Measurements from ENCODE around the gene MARCHF9.

Gene MARCHF9

GRCh38 chr12:57724003-57724935 lies 30.6 kb upstream of the MARCHF9 start:
- no peak for DNase-seq

- DNase-seq, result no peak
Measured at GRCh38 chr12:57724936-57725740, 29.8 kb upstream of the MARCHF9 start.

- DNase-seq, result no peak
Measured at GRCh38 chr12:57725851-57726150, 29.1 kb upstream of the MARCHF9 start.

GRCh38 chr12:57726151-57726883 lies 28.6 kb upstream of the MARCHF9 start:
- peak in 33 of 51 donors; percentile 15 to 75 (median 43) for DNase-seq

GRCh38 chr12:57726884-57727757 lies 27.8 kb upstream of the MARCHF9 start:
- DNase-seq, result peak in 3 of 51 donors; percentile 11 to 47 (median 45)

- no peak for DNase-seq
Measured at GRCh38 chr12:57727758-57728395, 27.0 kb upstream of the MARCHF9 start.

GRCh38 chr12:57729321-57729844 lies 25.5 kb upstream of the MARCHF9 start:
- no peak for DNase-seq

GRCh38 chr12:57730336-57731067 lies 24.4 kb upstream of the MARCHF9 start:
- no peak for DNase-seq

GRCh38 chr12:57731411-57732080 lies 23.4 kb upstream of the MARCHF9 start:
- no peak for DNase-seq

GRCh38 chr12:57732270-57732669 lies 22.6 kb upstream of the MARCHF9 start:
- DNase-seq, result no peak

- no peak for DNase-seq
Measured at GRCh38 chr12:57732726-57733593, 21.9 kb upstream of the MARCHF9 start.

GRCh38 chr12:57733928-57734327 lies 21.0 kb upstream of the MARCHF9 start:
- no peak for DNase-seq

- DNase-seq, result no peak
Measured at GRCh38 chr12:57734591-57734990, 20.3 kb upstream of the MARCHF9 start.

GRCh38 chr12:57735198-57735855 lies 19.6 kb upstream of the MARCHF9 start:
- peak in 6 of 51 donors; percentile 12 to 29 (median 19) for DNase-seq

GRCh38 chr12:57735952-57736740 lies 18.8 kb upstream of the MARCHF9 start:
- DNase-seq, result peak in 25 of 51 donors; percentile 16 to 85 (median 35)

Data from hypothalamus (tissue), 51 donors.